RWPE2 (cell line): ENCODE results near the gene PINLYP.

Experiments used
- ATAC-seq: fragments of 200-7000 bp; cut with Tn5 transposase; 3 replicates; pipeline ENCODE4 v1.9.1; 2021; ENCODE audit warnings: low read depth
- DNase-seq: peaks from one replicate; pipeline ENCODE4 v3.0.0-alpha.2; 2020; ENCODE audit warnings: low spot score
- H3K27ac ChIP-seq: fragments of 450-650 bp; 2 replicates; pipeline ENCODE4 v1.5.1; 2017; ENCODE audit warnings: mild to moderate bottlenecking; ENCODE audit not compliant: poor library complexity, severe bottlenecking
- H3K27me3 ChIP-seq: fragments of 250-450 bp; sonication (Bioruptor Pico); 2 replicates; pipeline ENCODE4 v1.5.1; 2021; ENCODE audit warnings: mild to moderate bottlenecking, moderate library complexity; ENCODE audit not compliant: insufficient read depth, poor library complexity, severe bottlenecking
- H3K36me3 ChIP-seq: fragments of 250-450 bp; sonication (Bioruptor Pico); 2 replicates; pipeline ENCODE4 v1.5.1; 2020; ENCODE audit warnings: low read depth, mild to moderate bottlenecking, moderate library complexity
- H3K4me1 ChIP-seq: fragments of 250-450 bp; sonication (Bioruptor Pico); 2 replicates; pipeline ENCODE4 v1.5.1; 2021; ENCODE audit warnings: mild to moderate bottlenecking, moderate library complexity; ENCODE audit not compliant: insufficient read depth, poor library complexity, severe bottlenecking
- H3K4me3 ChIP-seq: fragments of 250-450 bp; sonication (Bioruptor Pico); 2 replicates; pipeline ENCODE4 v1.5.1; 2021; ENCODE audit warnings: mild to moderate bottlenecking, moderate library complexity; ENCODE audit not compliant: severe bottlenecking
- H3K9me3 ChIP-seq: fragments of 250-450 bp; sonication (Bioruptor Pico); 2 replicates; pipeline ENCODE4 v1.5.1; 2021; ENCODE audit warnings: mild to moderate bottlenecking, moderate library complexity; ENCODE audit not compliant: severe bottlenecking
- CTCF ChIP-seq: fragments of 450-650 bp; IDR thresholded peaks from one replicate; pipeline ENCODE4 v1.5.1; 2017; ENCODE audit warnings: mild to moderate bottlenecking, moderate library complexity; ENCODE audit not compliant: poor library complexity, severe bottlenecking

PINLYP gene

GRCh38 chr19:43623889-43624670 is 48.5 kb downstream of the PINLYP start:
- Histone ChIP-seq H3K27ac (no peak overlapping the region), H3K4me3 (no peak overlapping the region)
- ATAC-seq = no peak

GRCh38 chr19:43624933-43625332 is 49.3 kb downstream of the PINLYP start:
- ATAC-seq (no peak), DNase-seq (no peak)
- no peak for TF ChIP-seq CTCF
- Histone ChIP-seq H3K27ac (no peak overlapping the region), H3K4me1 (no peaks in the 10 kb centered on the region), H3K36me3 (no peaks in the 10 kb centered on the region), H3K27me3 (no peaks in the 10 kb centered on the region), H3K9me3 (no peaks in the 10 kb centered on the region), H3K4me3 (no peak overlapping the region)

More at GRCh38 chr19:43623889-43624670, 48.5 kb downstream of the PINLYP start:
- H3K27me3 ChIP-seq = no peaks in the 10 kb centered on the region
- H3K9me3 ChIP-seq = no peaks in the 10 kb centered on the region
- TF ChIP-seq CTCF = no peak
- no peak for DNase-seq
- H3K36me3 ChIP-seq = no peaks in the 10 kb centered on the region
- H3K4me1 ChIP-seq = no peaks in the 10 kb centered on the region

GRCh38 chr19:43625918-43626579 is 50.4 kb downstream of the PINLYP start:
- H3K27me3 ChIP-seq = no peaks in the 10 kb centered on the region
- no peaks in the 10 kb centered on the region for H3K4me1 ChIP-seq
- no peaks in the 10 kb centered on the region for H3K36me3 ChIP-seq
- no peak overlapping the region for H3K27ac ChIP-seq
- no peak overlapping the region for H3K4me3 ChIP-seq
- DNase-seq (no peak), ATAC-seq (no peak)
- no peaks in the 10 kb centered on the region for H3K9me3 ChIP-seq
- no peak for TF ChIP-seq CTCF

GRCh38 chr19:43626838-43627237 is 51.2 kb downstream of the PINLYP start:
- Histone ChIP-seq H3K27ac (no peak overlapping the region), H3K36me3 (no peaks in the 10 kb centered on the region), H3K9me3 (no peaks in the 10 kb centered on the region), H3K4me1 (no peaks in the 10 kb centered on the region), H3K27me3 (no peaks in the 10 kb centered on the region), H3K4me3 (no peak overlapping the region)
- no peak for DNase-seq
- no peak for TF ChIP-seq CTCF
- ATAC-seq = no peak
